GM12878 (cell line): ENCODE data around the gene LDHAL6B. TPM values are rescaled to one million over a fixed set of nuclear protein-coding genes. Genes with fewer than 3 reads are reported as not detected.
A peak's percentile ranks its signal among the peaks of the same experiment; 100 is the strongest.

Source experiments
- ATAC-seq: fragments of 200-7000 bp; cut with Tn5 transposase; 3 replicates; pipeline ENCODE4 v1.9.1; 2020; ENCODE audit warnings: mild to moderate bottlenecking, moderate library complexity
- BruUV-seq: library from RNA; stranded (reverse); fragments of 400-500 nt; replicated peaks from 2 replicates; lab custom pipeline; 2021; lab: Mats Ljungman, UMichigan
- CTCF ChIA-PET: fragments of 300-600 bp; sonication (Branson Sonifier 250); formaldehyde crosslinking; extraction: SDS; loops from one replicate; lab custom pipeline; 2021; ENCODE audit warnings: inconsistent platforms; lab: Yijun Ruan, JAX
- POLR2A ChIA-PET: fragments of 350-600 bp; formaldehyde crosslinking; extraction: SDS; loops from one replicate; lab custom pipeline; 2021; ENCODE audit warnings: inconsistent platforms; lab: Charles Lee
- RAD21 ChIA-PET: fragments of 300-600 bp; sonication (Branson Sonifier 250); formaldehyde crosslinking; loops from one replicate; lab custom pipeline; 2023; ENCODE audit warnings: antibody characterized with exemption; ENCODE audit not compliant: unreplicated experiment; lab: Charles Lee
- SMC1A ChIA-PET: fragments of 300-600 bp; sonication (Branson Sonifier 250); formaldehyde crosslinking; loops from one replicate; lab custom pipeline; 2023; ENCODE audit not compliant: unreplicated experiment, uncharacterized antibody; lab: Charles Lee
- DNase-seq: peaks from one replicate; pipeline ENCODE4 v3.0.0-alpha.2; 2011; ENCODE audit warnings: low read depth, low spot score
- FAIRE-seq: peaks from 3 replicates; lab custom pipeline; 2011; peaks lifted over from hg19 to GRCh38; lab: Jason Lieb, UNC
- H2AFZ ChIP-seq: 2 replicates; pipeline ENCODE4 v1.6.0; 2011; ENCODE audit warnings: low read depth, low read length, control low read depth; ENCODE audit not compliant: control insufficient read depth
- H3K27ac ChIP-seq: 2 replicates; pipeline ENCODE4 v1.5.1; 2011; ENCODE audit warnings: control low read depth; ENCODE audit not compliant: control insufficient read depth, insufficient read depth
- H3K27me3 ChIP-seq, 2 experiments: replicated peaks in 1 of 2; 2 replicates each; pipeline versions ENCODE4 v1.6.0 to v1.6.1; 2011; ENCODE audit warnings: low read length in 1 of 2; ENCODE audit not compliant: control insufficient read depth in 2 of 2, insufficient read depth in 2 of 2
- H3K36me3 ChIP-seq, 2 experiments: 2 replicates each; pipeline ENCODE4 v1.5.1; 2011; ENCODE audit warnings: low read length in 1 of 2; ENCODE audit not compliant: control insufficient read depth in 2 of 2, insufficient read depth in 2 of 2
- H3K4me1 ChIP-seq: 2 replicates; pipeline ENCODE4 v1.6.1; 2011; ENCODE audit warnings: mild to moderate bottlenecking, low read length, moderate library complexity, mixed read lengths; ENCODE audit not compliant: control insufficient read depth, insufficient read depth
- H3K4me2 ChIP-seq: 2 replicates; pipeline ENCODE4 v1.6.0; 2011; ENCODE audit warnings: control low read depth; ENCODE audit not compliant: control insufficient read depth, insufficient read depth
- H3K4me3 ChIP-seq: fragments of 200-600 bp; sonication (generic); 2 replicates; pipeline ENCODE4 v1.5.1; 2016
- H3K79me2 ChIP-seq: 2 replicates; pipeline ENCODE4 v1.6.0; 2011; ENCODE audit warnings: low read length; ENCODE audit not compliant: control insufficient read depth, insufficient read depth
- H3K9ac ChIP-seq: 2 replicates; pipeline ENCODE4 v1.8.0; 2011; ENCODE audit warnings: low read length, control low read depth, mixed read lengths; ENCODE audit not compliant: control insufficient read depth, insufficient read depth
- H3K9me3 ChIP-seq: replicated peaks from 3 replicates; pipeline ENCODE4 v1.5.1; 2011; ENCODE audit warnings: mild to moderate bottlenecking, low read length; ENCODE audit not compliant: control insufficient read depth, insufficient read depth
- H4K20me1 ChIP-seq: 2 replicates; pipeline ENCODE4 v1.6.0; 2011; ENCODE audit not compliant: control insufficient read depth, insufficient read depth
- EP300 ChIP-seq, 2 experiments: fragments of 150-350 bp in 1 of 2; IDR thresholded peaks; 2 replicates each; pipeline ENCODE4 v1.6.1; 2011 to 2012; ENCODE audit warnings: low read depth in 2 of 2, low read length in 2 of 2, borderline replicate concordance in 1 of 2, improper control_type of control experiment in 1 of 2, inconsistent platforms in 1 of 2; ENCODE audit not compliant: control insufficient read depth in 1 of 2
- JUND ChIP-seq: IDR thresholded peaks from 2 replicates; pipeline ENCODE4 v1.6.1; 2012; ENCODE audit warnings: low read depth, mild to moderate bottlenecking, low read length, improper control_type of control experiment, moderate library complexity
- KLF5 ChIP-seq: fragments of 450-650 bp; IDR thresholded peaks from 2 replicates; pipeline ENCODE4 v1.6.1; 2014; ENCODE audit warnings: mild to moderate bottlenecking; ENCODE audit not compliant: partially characterized antibody
- MAX ChIP-seq: IDR thresholded peaks from 2 replicates; pipeline ENCODE4 v1.6.1; 2012; ENCODE audit warnings: low read depth, low read length, improper control_type of control experiment
- MEF2A ChIP-seq: IDR thresholded peaks from 2 replicates; pipeline ENCODE4 v1.6.1; 2011; ENCODE audit warnings: low read depth, mild to moderate bottlenecking, low read length, moderate library complexity; ENCODE audit not compliant: insufficient read depth
- MTA3 ChIP-seq: IDR thresholded peaks from 2 replicates; pipeline ENCODE4 v1.6.1; 2012; ENCODE audit warnings: low read length, inconsistent platforms, borderline replicate concordance
- PBX3 ChIP-seq: IDR thresholded peaks from 2 replicates; pipeline ENCODE4 v1.6.1; 2011; ENCODE audit warnings: mild to moderate bottlenecking, low read depth, low read length, moderate library complexity; ENCODE audit not compliant: insufficient replicate concordance
- STAT1 ChIP-seq: fragments of 450-650 bp; conservative IDR thresholded peaks from 2 replicates; pipeline ENCODE4 v1.6.1; 2014; ENCODE audit warnings: antibody characterized with exemption, mild to moderate bottlenecking
- YY1 ChIP-seq: IDR thresholded peaks from 2 replicates; pipeline ENCODE4 v1.6.1; 2011; ENCODE audit warnings: low read depth, mild to moderate bottlenecking, low read length
- ZNF384 ChIP-seq: IDR thresholded peaks from 2 replicates; pipeline ENCODE4 v1.6.1; 2012; ENCODE audit warnings: low read depth, mild to moderate bottlenecking, low read length, improper control_type of control experiment, borderline replicate concordance
- ZSCAN29 ChIP-seq: fragments of 450-650 bp; IDR thresholded peaks from 2 replicates; pipeline ENCODE4 v1.6.1; 2017; ENCODE audit warnings: mild to moderate bottlenecking, moderate library complexity
- ZZZ3 ChIP-seq: IDR thresholded peaks from 2 replicates; pipeline ENCODE4 v1.6.1; 2011; ENCODE audit warnings: low read depth; ENCODE audit not compliant: control insufficient read depth, insufficient read length
- WGBS: methylation state at CpG from one replicate; pipeline ENCODE4 v1.1.6; 2016; ENCODE audit warnings: low lambda C conversion rate; ENCODE audit not compliant: insufficient replicate concordance, insufficient coverage; ENCODE audit errors: missing lambda C conversion rate; 5-methylcytosine and 5-hydroxymethylcytosine counted together
- in situ Hi-C: fragments of 300-500 bp; cut with MboI; formaldehyde crosslinking; loops from 9 replicates; pipeline ENCODE4 v1.14.3; 2018; ENCODE audit warnings: mixed read lengths
- intact Hi-C: fragments of 100-400 bp; cut with micrococcal nuclease; formaldehyde crosslinking; loops from one replicate; pipeline ENCODE4 v1.14.2; 2022; ENCODE audit not compliant: unreplicated experiment
- polyA plus RNA-seq, 11 experiments: library from polyadenylated mRNA; depleted of rRNA in 4 of 11; unstranded in 6 of 11; stranded (reverse) in 5 of 11; fragments of >200 nt; fragmentation: Nextera tagmentation in 4 of 11; fragmentation: Illumina TruSeq in 1 of 11; extraction: Ambion mirVana in 4 of 11; extraction: Trizol in 1 of 11; gene quantifications; 1 replicate in 1 of 11; 2 replicates in 10 of 11; pipeline versions ENCODE4 v1.2.1 to v1.2.3, GENCODE V29; 2011 to 2016; ENCODE audit warnings: inconsistent platforms in 2 of 11, missing spikeins in 2 of 11, low read depth in 1 of 11
- total RNA-seq, 4 experiments: library from RNA; depleted of rRNA in 3 of 4; stranded (reverse); fragments of >200 nt in 3 of 4; fragmentation: Illumina TruSeq in 1 of 4; extraction: Trizol in 1 of 4; gene quantifications; 2 replicates each; pipeline versions ENCODE4 v1.2.1 to v1.2.3, GENCODE V29; 2013 to 2021
- TF ChIP-seq, protein P1 (sequence below): fragments of 450-650 bp; formaldehyde crosslinking; IDR thresholded peaks from 2 replicates; pipeline ENCODE4 v1.5.0; 2022; ENCODE audit warnings: mild to moderate bottlenecking, missing genetic modification characterization
- TF ChIP-seq, protein P2 (sequence below): fragments of 450-650 bp; IDR thresholded peaks from 2 replicates; pipeline ENCODE4 v1.6.1; 2016; ENCODE audit warnings: mild to moderate bottlenecking
- TF ChIP-seq, protein P3 (sequence below): IDR thresholded peaks from 2 replicates; pipeline ENCODE4 v1.6.1; 2012; ENCODE audit warnings: mild to moderate bottlenecking, low read depth, low read length

Gene LDHAL6B
- total and polyA plus RNA-seq, 10 of the 15 experiments (the other 5 are each of a cell fraction or from before 2014, with no cell fraction given): 0.33 to 0.66 TPM; not detected in 8

DNA sequence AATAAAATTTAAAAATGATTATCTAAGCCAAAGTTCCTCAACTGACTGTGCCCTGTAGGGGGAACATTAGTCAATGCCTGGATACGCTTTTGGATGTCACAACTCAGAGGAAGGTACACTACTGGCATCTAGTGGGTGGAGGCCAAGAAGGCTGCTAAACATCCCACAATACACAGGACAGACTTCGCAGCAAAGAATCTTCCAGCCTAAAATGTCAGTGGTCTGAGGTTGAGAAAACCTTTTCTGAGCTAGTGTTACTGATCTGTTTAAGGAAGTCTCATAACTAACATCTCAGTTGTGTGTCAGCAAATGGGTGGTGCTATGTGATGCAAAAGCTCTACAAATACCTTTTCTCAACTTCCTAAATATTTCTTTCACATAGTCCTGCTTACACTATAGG is 20.9 kb upstream of the LDHAL6B start:
- ChIA-PET CTCF (no interaction called here), SMC1A (interaction anchor here (0.9 to 1.7 kb wide), 2 partner anchors 198 to 329 kb away, joined by 3 to 4 read pairs; no protein-coding TSS in a partner anchor), RAD21 (no interaction called here), POLR2A (no interaction called here)
- Histone ChIP-seq H3K36me3 (peaks cover 11 to 50% of the 10 kb centered on the region in 2 experiments), H3K4me3 (no peak overlapping the region), H3K79me2 (no peaks in the 10 kb centered on the region), H4K20me1 (no peaks in the 10 kb centered on the region), H3K4me2 (no peak overlapping the region), H3K4me1 (no peaks in the 10 kb centered on the region), H2AFZ (no peak overlapping the region), H3K9me3 (peaks cover 8% of the 10 kb centered on the region; the same call in 2 of the 3 replicates), H3K27ac (no peak overlapping the region), H3K9ac (no peak overlapping the region), H3K27me3 (no peaks in the 10 kb centered on the region)
- DNase-seq (no peak), FAIRE-seq (no peak), ATAC-seq (no peak)
- TF ChIP-seq YY1 (no peak), ZSCAN29 (no peak), PBX3 (no peak), KLF5 (no peak), ZNF384 (no peak), MEF2A (no peak), EP300 (IDR thresholded peaks at IDR 0.05; ENCODE audit: borderline replicate concordance in 1 of 2, control insufficient read depth in 1 of 2, low read depth in 2 of 2, low read length in 2 of 2) (no peak), JUND (no peak), MTA3 (no peak), MAX (no peak), ZZZ3 (no peak), STAT1 (no peak)
- TF ChIP-seq, protein P1, sequence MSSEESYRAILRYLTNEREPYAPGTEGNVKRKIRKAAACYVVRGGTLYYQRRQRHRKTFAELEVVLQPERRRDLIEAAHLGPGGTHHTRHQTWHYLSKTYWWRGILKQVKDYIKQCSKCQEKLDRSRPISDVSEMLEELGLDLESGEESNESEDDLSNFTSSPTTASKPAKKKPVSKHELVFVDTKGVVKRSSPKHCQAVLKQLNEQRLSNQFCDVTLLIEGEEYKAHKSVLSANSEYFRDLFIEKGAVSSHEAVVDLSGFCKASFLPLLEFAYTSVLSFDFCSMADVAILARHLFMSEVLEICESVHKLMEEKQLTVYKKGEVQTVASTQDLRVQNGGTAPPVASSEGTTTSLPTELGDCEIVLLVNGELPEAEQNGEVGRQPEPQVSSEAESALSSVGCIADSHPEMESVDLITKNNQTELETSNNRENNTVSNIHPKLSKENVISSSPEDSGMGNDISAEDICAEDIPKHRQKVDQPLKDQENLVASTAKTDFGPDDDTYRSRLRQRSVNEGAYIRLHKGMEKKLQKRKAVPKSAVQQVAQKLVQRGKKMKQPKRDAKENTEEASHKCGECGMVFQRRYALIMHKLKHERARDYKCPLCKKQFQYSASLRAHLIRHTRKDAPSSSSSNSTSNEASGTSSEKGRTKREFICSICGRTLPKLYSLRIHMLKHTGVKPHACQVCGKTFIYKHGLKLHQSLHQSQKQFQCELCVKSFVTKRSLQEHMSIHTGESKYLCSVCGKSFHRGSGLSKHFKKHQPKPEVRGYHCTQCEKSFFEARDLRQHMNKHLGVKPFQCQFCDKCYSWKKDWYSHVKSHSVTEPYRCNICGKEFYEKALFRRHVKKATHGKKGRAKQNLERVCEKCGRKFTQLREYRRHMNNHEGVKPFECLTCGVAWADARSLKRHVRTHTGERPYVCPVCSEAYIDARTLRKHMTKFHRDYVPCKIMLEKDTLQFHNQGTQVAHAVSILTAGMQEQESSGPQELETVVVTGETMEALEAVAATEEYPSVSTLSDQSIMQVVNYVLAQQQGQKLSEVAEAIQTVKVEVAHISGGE (CRISPR knock-in tag): no peak
- TF ChIP-seq, protein P2, sequence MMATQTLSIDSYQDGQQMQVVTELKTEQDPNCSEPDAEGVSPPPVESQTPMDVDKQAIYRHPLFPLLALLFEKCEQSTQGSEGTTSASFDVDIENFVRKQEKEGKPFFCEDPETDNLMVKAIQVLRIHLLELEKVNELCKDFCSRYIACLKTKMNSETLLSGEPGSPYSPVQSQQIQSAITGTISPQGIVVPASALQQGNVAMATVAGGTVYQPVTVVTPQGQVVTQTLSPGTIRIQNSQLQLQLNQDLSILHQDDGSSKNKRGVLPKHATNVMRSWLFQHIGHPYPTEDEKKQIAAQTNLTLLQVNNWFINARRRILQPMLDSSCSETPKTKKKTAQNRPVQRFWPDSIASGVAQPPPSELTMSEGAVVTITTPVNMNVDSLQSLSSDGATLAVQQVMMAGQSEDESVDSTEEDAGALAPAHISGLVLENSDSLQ: no peak
- TF ChIP-seq, protein P3, sequence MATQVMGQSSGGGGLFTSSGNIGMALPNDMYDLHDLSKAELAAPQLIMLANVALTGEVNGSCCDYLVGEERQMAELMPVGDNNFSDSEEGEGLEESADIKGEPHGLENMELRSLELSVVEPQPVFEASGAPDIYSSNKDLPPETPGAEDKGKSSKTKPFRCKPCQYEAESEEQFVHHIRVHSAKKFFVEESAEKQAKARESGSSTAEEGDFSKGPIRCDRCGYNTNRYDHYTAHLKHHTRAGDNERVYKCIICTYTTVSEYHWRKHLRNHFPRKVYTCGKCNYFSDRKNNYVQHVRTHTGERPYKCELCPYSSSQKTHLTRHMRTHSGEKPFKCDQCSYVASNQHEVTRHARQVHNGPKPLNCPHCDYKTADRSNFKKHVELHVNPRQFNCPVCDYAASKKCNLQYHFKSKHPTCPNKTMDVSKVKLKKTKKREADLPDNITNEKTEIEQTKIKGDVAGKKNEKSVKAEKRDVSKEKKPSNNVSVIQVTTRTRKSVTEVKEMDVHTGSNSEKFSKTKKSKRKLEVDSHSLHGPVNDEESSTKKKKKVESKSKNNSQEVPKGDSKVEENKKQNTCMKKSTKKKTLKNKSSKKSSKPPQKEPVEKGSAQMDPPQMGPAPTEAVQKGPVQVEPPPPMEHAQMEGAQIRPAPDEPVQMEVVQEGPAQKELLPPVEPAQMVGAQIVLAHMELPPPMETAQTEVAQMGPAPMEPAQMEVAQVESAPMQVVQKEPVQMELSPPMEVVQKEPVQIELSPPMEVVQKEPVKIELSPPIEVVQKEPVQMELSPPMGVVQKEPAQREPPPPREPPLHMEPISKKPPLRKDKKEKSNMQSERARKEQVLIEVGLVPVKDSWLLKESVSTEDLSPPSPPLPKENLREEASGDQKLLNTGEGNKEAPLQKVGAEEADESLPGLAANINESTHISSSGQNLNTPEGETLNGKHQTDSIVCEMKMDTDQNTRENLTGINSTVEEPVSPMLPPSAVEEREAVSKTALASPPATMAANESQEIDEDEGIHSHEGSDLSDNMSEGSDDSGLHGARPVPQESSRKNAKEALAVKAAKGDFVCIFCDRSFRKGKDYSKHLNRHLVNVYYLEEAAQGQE: no peak
- 81% methylated on average over 2 of the region's 2 CpGs for WGBS
- intact Hi-C loops (no loop called here), in situ Hi-C loops (no loop called here)
- TSS peak; percentile 5 for BruUV-seq
